Uterus (tissue), 2 donors: ENCODE data around the gene SDK2.

ENCODE experiments used
- POLR2A ChIP-seq, 2 donors: fragments of 450-650 bp; IDR thresholded peaks; one replicate each; pipeline ENCODE4 v1.6.1; 2016; ENCODE audit warnings: antibody characterized with exemption in 2 of 2, mild to moderate bottlenecking in 1 of 2, moderate library complexity in 1 of 2
- TF ChIP-seq, protein P1 (sequence below), 4 experiments: fragments of 200-600 bp in 2 of 4; fragments of 450-650 bp in 2 of 4; sonication (generic) in 2 of 4; IDR thresholded peaks; one replicate each; pipeline ENCODE4 v1.5.1; 2016 to 2019; ENCODE audit warnings: antibody characterized with exemption in 4 of 4, mild to moderate bottlenecking in 2 of 4, moderate library complexity in 1 of 4

DNA sequence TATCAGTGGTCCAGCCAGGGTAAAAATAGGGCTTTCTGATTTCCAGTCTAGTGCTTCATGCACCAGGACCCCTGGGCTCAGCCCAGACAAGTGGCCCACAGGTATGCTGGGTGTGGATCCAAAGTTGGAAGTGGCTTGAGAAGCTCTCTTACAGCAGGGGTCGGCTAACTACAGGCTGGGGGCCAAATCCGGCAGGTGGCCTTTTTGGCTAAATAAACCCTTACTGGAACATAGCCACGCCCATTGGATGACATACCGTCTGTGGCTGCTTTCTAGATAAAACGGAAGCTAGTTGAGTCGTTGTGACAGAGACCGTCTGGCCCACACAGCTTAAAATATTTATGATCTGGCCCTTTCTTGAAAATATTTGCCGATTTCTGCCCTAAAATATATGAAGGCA lies 213.4 kb downstream of the SDK2 start:
- no peak for TF ChIP-seq POLR2A (IDR thresholded peaks at IDR 0.05)
- TF ChIP-seq, protein P1, sequence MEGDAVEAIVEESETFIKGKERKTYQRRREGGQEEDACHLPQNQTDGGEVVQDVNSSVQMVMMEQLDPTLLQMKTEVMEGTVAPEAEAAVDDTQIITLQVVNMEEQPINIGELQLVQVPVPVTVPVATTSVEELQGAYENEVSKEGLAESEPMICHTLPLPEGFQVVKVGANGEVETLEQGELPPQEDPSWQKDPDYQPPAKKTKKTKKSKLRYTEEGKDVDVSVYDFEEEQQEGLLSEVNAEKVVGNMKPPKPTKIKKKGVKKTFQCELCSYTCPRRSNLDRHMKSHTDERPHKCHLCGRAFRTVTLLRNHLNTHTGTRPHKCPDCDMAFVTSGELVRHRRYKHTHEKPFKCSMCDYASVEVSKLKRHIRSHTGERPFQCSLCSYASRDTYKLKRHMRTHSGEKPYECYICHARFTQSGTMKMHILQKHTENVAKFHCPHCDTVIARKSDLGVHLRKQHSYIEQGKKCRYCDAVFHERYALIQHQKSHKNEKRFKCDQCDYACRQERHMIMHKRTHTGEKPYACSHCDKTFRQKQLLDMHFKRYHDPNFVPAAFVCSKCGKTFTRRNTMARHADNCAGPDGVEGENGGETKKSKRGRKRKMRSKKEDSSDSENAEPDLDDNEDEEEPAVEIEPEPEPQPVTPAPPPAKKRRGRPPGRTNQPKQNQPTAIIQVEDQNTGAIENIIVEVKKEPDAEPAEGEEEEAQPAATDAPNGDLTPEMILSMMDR (IDR thresholded peaks at IDR 0.05): no peak
